ENCODE measurements around the gene ACOT11.

ACOT11 gene

DNA sequence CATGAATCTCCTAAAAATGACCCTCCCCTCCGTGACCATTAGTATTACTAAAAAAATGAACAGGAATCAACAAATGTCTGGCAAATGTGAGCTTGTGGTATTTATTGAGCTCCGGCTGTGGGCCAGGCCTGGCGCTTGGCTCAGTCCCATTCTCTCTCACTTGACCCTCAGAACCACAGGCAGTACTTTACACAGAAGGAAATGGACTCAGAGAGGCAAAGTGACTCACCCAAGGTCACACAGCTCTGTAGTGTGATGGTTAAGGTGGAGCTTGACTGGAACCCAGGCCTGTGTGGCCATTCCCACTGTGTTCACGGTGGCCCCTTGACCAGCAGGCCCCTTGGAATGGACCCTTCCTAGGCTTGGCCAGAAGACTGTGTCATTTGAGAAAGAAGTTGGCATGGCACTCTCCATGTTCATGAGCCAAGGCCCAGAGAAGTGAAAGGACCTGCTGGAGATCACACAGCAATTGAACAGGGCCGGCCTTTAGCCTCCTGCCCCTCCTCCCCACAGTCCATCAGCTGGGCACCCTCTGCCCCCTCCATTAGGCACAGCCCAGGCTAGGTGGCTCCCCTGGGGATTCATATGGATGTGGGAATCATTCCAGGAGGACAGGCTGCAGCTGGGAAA lies 43.2 kb downstream of the ACOT11 start:
- no peak for DNase-seq

DNA sequence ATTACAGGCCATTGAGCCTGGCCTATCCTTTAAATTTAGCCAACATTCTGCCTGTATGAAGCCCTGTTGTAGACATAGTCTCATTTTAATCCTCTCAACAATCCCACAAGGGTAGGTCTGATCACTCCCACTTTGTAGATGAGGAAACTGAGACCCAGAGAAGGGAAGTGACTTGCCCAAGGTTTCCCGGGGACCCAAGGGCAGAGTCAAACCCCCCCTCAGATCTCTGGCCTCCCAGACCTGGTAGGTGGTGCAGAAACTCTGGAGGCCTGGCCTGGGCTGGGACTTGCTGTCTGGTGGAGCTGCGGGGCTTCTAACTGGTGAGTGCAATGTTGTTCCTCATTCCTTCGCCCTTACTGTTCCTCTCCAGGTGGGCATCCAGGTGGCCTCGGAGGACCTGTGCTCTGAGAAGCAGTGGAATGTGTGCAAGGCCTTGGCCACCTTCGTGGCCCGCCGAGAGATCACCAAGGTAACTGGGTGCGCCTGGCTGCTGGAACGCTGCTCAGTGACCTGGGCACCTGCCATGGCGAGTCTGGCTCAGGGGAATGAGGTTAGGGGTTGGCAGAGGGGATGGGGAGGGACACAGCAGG lies 45.6 kb downstream of the ACOT11 start:
- DNase-seq, result no peak

DNA sequence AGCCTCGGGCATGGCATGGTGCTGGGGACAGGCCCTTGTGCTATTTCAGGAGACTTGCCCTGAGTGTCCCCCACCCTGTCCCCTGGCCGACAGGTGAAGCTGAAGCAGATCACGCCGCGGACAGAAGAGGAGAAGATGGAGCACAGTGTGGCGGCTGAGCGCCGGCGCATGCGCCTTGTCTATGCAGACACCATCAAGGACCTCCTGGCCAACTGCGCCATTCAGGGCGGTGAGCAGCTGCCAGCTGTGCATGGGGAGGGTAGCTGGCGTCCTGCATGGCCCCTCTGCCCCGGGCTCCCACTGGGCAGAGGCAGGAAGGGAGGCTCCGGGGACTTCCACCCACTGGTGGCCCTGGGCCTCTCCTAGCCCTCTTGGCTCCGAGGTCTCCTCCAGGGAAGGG lies 46.4 kb downstream of the ACOT11 start:
- DNase-seq, result no peak

DNA sequence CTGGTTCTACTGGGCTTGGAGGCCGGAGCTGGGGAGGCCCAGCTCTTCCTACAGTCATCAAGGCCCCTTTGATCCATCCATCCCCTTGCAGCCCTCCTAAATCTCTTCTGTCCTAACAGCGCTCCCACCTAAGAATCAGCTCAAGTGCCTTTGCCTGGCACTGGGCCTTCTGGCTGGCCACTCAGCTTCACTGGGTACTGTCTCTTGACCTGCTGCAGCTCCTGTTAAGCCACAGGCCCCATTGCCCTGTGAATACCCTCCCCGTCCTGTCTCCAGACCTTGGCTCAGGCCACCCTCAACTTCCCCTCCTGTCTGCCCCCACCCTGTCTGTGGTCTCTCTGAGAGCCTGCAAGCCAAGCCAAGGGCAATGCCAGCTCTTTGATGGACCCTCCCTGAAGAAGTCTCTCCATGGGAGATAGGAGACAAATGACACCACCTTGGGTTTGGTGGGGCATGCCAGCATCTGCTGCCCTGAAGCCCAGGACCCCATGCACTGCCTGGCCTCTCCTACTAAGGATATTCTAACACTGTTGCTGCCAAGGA lies 48.0 kb downstream of the ACOT11 start:
- no peak for DNase-seq

DNA sequence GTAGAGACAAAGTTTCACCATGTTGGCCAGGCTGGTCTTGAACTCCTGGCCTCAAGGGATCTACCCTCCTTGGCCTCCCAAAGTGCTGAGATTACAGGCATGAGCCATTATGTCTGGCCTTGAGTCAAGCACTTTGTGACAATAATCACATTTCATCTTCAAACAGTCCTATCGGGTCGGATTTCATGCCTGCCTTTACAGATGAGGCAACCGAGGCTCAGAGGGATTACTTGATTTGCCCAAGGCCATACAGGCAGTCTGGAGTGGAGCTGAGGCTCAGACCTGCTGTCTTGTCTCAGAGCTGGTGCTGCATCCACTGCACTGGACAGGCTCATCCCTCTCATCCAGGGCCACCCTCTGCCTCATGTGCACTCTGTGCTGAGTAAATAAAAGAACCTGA lies 48.7 kb downstream of the ACOT11 start:
- DNase-seq, result no peak

DNA sequence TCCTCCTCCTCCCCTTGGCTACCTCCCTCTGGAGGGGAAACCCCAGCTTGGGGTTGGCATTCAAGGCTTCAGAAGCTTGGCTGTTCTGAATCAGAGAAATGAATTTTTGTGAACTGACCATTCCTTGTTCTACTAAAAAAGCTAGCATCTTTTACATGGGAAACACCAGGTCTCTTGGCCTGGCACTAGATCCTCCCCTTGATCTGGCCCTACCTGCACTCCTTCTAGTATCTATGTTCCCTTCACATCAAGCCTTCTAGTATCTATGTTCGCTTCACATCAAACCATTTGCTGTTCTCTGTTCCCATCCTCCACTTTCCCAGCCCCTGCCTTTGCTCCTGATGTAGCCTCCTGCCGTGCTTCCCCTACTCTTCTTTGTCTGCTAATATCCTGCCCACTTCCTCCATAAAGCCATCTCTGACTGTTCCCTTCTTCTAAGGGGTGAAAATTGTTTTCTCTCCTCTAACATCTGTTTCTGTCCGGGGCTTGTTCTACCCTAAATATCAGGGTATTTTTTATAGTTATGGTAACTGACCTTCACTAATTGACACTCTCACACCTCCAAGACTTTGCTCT lies 49.5 kb downstream of the ACOT11 start:
- no peak for DNase-seq

DNA sequence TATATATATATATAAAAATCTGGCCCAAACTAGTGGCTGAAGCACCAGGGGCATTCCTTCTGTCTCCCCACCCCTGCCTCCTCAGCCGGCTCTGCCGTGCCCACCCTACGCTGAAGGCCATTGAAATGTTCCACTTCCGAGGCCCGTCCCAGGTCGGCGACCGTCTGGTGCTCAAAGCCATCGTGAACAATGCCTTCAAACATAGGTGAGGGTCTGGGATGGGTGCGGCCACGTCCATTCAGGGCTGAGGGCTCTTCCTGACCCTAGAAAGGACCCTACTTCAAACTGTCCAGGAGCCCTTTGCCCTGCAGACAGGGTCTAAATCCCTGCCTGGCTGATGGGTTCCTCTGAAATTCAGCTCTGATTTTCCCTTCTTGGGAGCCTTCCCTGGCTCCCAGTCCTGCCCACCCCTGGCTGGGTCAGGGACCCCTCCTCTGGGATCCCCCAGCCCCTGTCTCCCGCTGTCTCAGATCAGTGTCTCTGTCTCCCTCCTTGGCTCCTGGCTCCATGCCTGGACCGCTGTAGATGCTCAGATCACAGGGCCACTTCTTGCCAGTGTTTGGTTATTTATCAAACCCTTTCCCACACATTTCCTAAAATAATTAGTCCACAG lies 51.3 kb downstream of the ACOT11 start:
- no peak for DNase-seq

DNA sequence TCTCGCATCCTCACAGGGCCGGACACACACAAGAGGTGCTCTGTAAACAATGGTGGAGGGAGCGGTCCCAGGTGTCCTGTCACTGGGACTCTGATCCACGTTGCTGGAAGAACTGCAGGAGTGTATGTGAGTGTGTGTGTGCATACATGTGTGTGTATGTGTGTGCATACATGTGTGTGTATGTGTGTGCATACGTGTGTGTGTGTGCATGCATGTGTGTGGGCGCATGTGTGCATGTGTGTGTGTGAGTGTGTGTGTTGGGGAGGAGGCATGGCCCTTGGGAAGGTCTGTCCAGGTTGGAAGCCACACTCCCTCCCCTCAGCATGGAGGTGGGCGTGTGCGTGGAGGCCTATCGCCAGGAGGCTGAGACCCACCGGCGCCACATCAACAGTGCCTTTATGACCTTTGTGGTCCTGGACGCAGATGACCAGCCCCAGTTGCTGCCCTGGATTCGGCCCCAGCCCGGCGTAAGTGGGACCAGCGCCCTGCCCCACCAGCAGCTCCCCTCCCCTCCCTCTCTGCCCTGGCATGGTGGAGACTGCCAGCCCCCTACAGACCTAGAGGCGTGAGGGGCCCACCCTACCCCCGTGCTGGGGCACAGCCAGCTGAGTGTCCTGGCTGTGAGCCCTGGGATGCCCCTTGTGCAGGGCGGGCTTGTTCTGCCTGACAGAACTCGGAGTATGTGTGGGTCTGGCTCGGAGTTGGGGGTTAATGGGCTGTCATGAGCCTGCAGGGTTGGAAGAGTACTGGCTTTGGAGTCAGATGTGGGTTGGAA lies 53.1 kb downstream of the ACOT11 start:
- no peak for DNase-seq

DNA sequence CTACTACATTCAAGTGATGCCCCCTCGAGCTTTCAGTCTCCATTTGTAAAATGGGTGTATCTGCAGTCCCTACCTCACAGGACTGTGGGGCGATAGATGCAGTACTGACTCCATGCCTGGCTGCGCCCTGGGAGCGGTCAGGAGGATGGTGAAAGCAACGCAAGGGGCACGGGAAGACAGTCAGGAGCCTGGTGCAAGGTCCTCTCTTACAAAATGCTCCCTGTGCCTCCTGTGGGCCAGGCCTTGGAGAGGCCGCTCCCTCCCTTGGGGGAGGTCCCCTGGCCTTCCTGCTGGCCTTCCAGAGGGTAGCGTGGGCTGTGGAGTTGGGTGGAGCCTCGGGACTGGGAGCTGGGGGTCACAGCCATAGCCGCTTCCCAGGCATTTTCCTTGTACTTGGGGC lies 53.7 kb downstream of the ACOT11 start:
- DNase-seq, result no peak

DNA sequence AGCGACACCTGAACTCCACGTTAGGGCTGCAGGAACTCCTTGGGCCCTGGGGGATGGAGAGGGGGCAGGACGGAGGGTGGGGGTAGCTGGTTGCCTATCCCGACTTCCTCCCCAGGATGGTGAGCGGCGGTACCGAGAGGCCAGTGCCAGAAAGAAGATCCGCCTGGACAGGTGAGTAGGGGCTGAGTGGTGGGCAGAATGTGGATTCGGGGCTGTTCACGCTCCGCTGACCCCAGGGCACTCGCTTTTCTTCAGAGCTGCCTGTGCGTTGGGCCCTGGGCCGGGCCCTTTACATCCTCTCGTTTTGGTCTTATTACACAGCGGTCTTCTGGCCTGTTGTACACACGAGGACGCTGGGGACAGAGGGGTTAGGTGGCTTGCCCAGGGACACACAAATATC lies 54.5 kb downstream of the ACOT11 start:
- DNase-seq, result no peak

DNA sequence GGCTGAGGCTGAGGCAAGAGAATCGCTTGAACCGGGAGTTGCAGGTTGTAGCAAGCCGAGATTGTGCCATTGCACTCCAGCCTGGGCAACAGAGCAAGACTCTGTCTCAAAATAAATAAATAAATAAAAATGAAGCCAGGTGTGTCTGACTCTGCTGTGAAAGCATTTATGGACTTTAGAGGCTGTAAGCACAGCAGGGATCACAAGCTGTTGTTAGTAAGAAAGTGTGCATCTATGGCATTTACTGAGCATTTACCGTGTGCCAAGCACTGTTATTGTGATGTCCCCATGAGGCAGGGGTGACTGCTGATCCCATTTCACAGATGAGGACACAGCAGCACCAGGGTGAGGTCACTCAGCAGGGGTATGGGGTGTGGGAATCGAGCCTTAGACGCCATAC lies 55.2 kb downstream of the ACOT11 start:
- DNase-seq, result no peak

DNA sequence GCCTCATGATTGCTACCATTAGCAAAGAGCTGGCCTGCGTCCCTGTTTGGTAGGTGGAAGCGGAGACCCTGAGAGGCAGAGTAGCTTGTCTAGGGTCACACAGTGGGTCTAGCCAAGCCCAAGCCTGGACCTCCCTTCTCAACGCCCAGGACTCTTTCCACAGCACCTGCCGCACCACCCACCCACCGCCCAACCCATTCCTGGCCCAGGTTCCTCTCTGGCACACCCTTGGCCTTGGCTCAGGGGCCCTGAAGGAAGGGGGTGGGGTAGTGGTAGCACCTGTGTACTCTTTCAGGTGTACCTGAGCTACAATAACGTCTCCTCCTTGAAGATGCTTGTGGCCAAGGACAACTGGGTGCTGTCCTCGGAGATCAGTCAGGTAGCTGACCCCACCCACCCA lies 56.0 kb downstream of the ACOT11 start:
- no peak for DNase-seq

DNA sequence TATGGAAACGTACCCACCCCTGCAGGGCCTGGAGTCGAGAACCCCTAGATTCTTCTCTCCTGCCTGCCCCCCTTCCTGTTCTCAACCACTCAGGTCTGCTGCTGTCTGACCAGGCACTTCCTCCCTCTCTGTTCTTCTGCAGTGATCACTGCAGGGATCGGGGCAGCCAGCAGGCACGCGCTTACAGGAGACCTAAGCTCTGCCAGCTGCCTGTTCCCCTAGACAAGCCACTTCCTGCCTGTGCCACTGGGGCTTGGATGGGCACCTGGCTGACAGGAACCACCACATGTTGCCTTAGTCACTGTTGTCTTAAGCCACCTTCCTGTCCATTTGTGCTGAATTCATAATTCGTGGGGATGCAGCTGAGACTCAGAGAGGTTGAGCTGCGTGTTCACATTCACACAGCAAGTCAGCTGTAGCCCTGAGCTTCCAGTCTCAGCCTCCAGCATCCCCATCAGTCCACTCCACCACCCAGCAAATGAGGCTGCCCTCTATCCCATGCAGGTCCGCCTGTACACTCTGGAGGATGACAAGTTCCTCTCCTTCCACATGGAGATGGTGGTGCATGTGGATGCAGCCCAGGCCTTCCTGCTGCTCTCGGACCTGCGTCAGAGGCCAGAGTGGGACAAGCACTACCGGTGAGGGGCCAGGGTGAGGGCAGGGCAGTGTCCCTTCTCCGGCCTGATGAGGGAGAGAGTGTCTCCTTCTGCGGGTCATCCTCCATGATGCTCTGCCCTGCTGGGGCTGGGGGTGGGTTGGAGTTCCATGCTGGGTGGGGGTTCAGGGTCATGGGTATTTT lies 56.7 kb downstream of the ACOT11 start:
- no peak for DNase-seq

DNA sequence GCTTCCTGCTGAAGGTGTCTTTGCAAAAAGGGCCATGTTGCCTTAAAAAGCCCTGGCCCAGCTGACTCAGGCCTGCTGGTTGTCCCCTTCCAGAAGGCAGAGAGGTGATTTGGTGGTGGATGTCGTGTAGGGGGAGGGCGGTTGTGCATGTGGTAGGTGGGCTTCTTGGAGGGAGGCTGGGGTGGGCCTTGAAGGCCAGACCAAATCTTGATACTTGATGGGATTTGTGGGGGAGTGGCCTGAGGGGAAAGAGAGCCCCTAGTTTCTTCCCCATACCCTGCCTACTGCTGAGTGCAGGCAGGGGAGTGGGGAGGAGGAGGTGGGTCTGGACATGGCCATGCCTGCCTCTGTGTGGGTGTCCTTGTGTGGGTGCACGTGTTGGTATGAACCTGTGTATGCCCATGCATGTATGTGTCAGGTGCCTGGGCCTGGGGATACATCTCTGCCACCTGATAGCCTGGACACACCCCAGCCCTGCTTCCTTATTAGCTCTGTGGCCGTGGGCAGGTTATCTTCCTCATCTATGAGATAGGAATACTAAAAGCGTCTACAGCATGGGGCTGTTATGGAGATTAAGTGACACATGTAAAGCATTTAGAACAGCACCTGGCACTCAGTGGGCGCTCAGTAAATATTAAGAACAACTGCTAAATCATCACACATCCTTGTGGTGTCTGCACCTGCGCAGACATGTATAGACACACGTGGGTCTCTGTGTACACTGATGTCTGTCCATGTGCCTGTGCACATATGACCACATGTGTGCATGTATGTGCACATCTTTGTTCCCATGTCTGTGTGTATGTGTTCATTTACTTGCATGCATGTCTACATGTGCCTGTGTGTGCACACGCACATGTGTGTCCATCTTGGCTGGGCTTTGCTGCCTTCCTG lies 58.3 kb downstream of the ACOT11 start:
- DNase-seq, result no peak

DNA sequence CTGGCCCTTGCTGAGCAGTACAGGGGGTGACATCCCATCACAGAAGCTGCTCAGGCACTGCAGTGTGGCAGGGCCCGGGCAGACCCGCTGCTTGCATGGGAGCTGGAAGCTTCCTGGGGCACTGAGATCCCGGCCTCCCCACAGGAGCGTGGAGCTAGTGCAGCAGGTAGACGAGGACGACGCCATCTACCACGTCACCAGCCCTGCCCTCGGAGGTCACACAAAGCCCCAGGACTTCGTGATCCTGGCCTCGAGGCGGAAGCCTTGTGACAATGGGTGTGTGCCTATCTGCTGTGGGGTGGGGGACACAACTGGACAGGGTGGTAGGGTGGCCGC lies 58.9 kb downstream of the ACOT11 start:
- DNase-seq, result no peak

DNA sequence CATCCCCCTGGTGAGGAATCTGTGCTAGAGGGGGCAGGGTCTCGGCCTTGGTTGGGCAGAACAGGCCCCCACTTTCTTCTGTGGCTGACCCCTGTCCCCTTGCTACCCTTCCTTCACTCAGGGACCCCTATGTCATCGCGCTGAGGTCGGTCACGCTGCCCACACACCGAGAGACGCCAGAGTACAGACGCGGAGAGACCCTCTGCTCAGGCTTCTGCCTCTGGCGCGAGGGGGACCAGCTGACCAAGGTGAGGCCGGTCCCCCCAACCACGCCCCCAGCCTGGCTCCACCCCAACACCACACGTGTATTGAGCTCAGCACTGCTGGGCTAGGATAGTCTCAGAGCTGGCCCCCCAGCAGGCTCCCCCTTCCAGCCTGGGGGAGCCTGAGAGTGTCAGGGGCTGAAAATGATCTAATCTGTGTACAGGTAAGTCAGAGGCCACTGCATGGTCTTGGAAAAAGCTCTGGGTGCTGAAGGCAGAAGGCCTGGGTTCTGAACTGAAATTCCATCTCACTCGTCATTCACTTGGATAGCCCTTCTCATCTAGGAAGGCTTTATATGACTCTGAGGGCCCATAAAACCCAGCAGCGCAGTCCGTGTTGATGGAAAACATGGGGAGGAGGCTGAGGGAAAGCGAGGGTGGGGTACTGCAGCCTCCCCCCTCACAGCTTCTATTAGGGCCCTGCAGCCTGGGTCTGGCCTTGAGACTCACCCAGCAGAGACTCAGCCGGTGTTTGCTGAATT lies 60.0 kb downstream of the ACOT11 start:
- DNase-seq, result no peak

DNA sequence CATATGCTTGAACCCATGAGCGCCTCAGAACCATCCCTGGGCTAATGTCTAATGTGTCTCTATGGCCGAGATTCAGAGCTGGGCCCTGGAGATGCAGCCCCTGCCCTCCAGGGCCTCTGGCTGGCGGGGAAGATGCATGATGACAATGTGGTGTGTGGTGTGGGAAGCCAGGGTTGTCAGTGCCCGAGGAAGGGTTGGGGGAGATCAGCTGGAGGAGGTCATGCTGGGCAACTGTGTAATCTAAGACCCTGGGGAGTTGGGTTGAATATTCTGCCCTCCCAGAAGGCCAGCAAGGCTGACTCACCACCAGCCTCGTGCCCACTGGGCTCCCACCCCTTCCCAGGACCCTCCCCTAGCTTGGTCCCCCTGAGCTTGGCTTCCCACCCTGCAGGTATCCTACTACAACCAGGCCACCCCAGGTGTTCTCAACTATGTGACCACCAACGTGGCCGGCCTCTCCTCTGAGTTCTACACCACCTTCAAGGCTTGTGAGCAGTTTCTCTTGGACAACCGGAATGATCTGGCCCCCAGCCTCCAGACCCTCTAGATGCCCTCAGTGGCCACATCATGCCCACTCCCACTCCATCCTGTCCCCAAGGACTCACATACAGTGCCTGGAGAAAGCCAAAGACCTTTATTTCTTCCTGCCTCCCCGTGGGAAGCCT lies 60.7 kb downstream of the ACOT11 start:
- no peak for DNase-seq

DNA sequence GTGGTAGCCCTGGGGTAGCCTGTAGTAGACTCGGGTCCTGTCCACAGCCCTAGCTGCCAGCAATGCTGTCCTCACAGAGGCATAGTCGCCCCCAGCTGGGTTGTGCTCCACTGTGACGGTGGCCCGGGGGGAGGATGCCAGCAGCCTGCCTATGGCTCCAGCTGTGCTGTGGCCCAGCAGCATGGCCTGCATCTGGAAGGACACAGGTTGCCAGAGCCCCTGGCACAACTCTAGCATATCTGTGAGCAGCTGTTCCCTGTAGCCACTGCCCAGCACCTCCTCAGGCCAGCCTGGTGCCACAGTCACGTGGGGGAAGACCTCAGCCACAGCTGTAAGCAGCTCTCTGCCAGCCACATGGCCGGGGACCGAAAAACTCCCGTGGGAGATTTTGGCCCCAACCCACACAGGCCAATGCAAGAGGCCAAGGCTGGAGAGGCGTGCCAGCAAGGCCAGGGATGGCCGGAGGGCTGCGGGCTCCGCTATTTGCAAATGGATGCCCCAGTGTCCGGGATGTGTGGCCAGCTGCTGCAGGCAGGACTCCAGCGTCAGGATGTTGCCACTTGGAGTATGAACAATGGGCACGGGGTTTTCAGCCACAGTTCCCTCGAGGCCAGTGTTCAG lies 61.4 kb downstream of the ACOT11 start:
- no peak for DNase-seq

DNA sequence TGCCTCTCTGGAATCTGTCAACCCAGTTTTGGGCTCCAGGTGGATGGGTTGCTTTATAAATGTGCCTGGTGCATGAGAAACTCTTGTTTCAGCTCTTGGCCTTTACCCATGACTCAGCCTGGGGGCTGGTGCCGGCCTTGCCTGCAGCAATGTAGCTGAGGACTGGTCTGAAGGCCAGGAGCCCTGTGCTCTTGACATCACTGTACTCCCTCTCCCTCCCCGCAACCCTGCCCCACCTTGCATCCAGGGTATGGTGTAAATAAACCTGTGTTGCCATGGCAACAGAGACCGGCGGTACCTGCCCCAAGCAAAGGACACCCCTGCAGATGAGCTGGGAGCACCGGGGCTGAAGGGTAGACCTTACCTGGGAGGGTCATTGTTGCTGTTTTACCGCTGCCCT lies 62.0 kb downstream of the ACOT11 start:
- DNase-seq, result no peak
